HFFc6 (cell line): ENCODE data around the gene RAB27B. TPM values are rescaled to one million over a fixed set of nuclear protein-coding genes. Genes with fewer than 3 reads are reported as not detected.

ENCODE experiments used
- DNase-seq: peaks from one replicate; pipeline ENCODE4 v3.0.0-alpha.2; 2018
- H3K27ac Mint-ChIP-seq: 2 replicates; pipeline ENCODE4 v1.8.0; 2020; ENCODE audit warnings: mild to moderate bottlenecking, mixed read lengths
- H3K27me3 Mint-ChIP-seq: 2 replicates; pipeline ENCODE4 v1.8.0; 2021; ENCODE audit warnings: mild to moderate bottlenecking, moderate library complexity, mixed read lengths; ENCODE audit not compliant: insufficient read depth
- H3K36me3 Mint-ChIP-seq: 2 replicates; pipeline ENCODE4 v1.8.0; 2021; ENCODE audit warnings: low read depth, mixed read lengths
- H3K4me1 Mint-ChIP-seq: 2 replicates; pipeline ENCODE4 v1.8.0; 2020; ENCODE audit warnings: low read depth, mixed read lengths
- H3K4me3 Mint-ChIP-seq: 2 replicates; pipeline ENCODE4 v1.8.0; 2020; ENCODE audit warnings: mild to moderate bottlenecking, moderate library complexity, mixed read lengths
- H3K9me3 Mint-ChIP-seq: 2 replicates; pipeline ENCODE4 v1.8.0; 2020; ENCODE audit warnings: mild to moderate bottlenecking, mixed read lengths
- CTCF ChIP-seq: fragments of 200-600 bp; sonication (generic); IDR thresholded peaks from 2 replicates; pipeline ENCODE4 v1.5.0; 2021; ENCODE audit warnings: antibody characterized with exemption, mild to moderate bottlenecking
- total RNA-seq, 6 experiments: library from RNA; stranded (reverse); fragmentation: NEBNext Ultra II Directional; extraction: Animal tissue kit (Norgen Biotek cat#: 25700); gene quantifications; 2 replicates in 1 of 6; 3 replicates in 5 of 6; pipeline ENCODE4 v1.2.3, GENCODE V29; 2021

The RAB27B gene
- total RNA-seq, 6 experiments from 2014 or later: 0.34 to 2.2 (median 0.79) TPM

GRCh38 chr18:54918060-54918459, 89.8 kb downstream of the RAB27B start:
- Mint-ChIP-seq H3K36me3 (no peaks in the 10 kb centered on the region), H3K4me3 (no peak overlapping the region), H3K27ac (no peak overlapping the region), H3K27me3 (peaks cover 4% of the 10 kb centered on the region), H3K4me1 (no peaks in the 10 kb centered on the region), H3K9me3 (no peaks in the 10 kb centered on the region)
- no peak for DNase-seq
- no peak for TF ChIP-seq CTCF

- peaks cover 7% of the 10 kb centered on the region for H3K4me1 Mint-ChIP-seq
- TF ChIP-seq CTCF: no peak
- no peak overlapping the region for H3K4me3 Mint-ChIP-seq
- no peaks in the 10 kb centered on the region for H3K9me3 Mint-ChIP-seq
- peaks cover 4% of the 10 kb centered on the region for H3K27me3 Mint-ChIP-seq
- H3K27ac Mint-ChIP-seq: no peak overlapping the region
- no peaks in the 10 kb centered on the region for H3K36me3 Mint-ChIP-seq
- no peak for DNase-seq
Observed at GRCh38 chr18:54919412-54919811, 91.1 kb downstream of the RAB27B start.

GRCh38 chr18:54923339-54923956, 95.2 kb downstream of the RAB27B start:
- Mint-ChIP-seq H3K9me3 (no peaks in the 10 kb centered on the region; the same call in 1 of the 2 replicates), H3K4me1 (peaks cover 26% of the 10 kb centered on the region), H3K27ac (no peak overlapping the region), H3K4me3 (no peak overlapping the region), H3K27me3 (no peaks in the 10 kb centered on the region; the same call in 1 of the 2 replicates), H3K36me3 (no peaks in the 10 kb centered on the region)
- TF ChIP-seq CTCF: no peak
- no peak for DNase-seq

- TF ChIP-seq CTCF: no peak
- H3K36me3 Mint-ChIP-seq: no peaks in the 10 kb centered on the region
- DNase-seq: no peak
- H3K9me3 Mint-ChIP-seq: no peaks in the 10 kb centered on the region; the same call in 1 of the 2 replicates
- H3K4me3 Mint-ChIP-seq: no peak overlapping the region
- H3K27ac Mint-ChIP-seq: no peak overlapping the region
- H3K27me3 Mint-ChIP-seq: no peaks in the 10 kb centered on the region; the same call in 1 of the 2 replicates
- H3K4me1 Mint-ChIP-seq: peaks cover 26% of the 10 kb centered on the region
Observed at GRCh38 chr18:54924948-54925347, 96.7 kb downstream of the RAB27B start.

GRCh38 chr18:54926593-54927325, 98.5 kb downstream of the RAB27B start:
- peak; percentile 8 for DNase-seq
- Mint-ChIP-seq H3K27ac (no peak overlapping the region), H3K27me3 (no peaks in the 10 kb centered on the region; the same call in 1 of the 2 replicates), H3K4me3 (no peak overlapping the region), H3K36me3 (no peaks in the 10 kb centered on the region), H3K9me3 (no peaks in the 10 kb centered on the region; the same call in 1 of the 2 replicates), H3K4me1 (peaks cover 26% of the 10 kb centered on the region)
- TF ChIP-seq CTCF: no peak
